Omental fat pad (tissue), 4 donors: ENCODE measurements around the gene UBQLN1. TPM values are rescaled to one million over a fixed set of nuclear protein-coding genes. Genes with fewer than 3 reads are reported as not detected.
A peak's percentile ranks its signal among the peaks of the same experiment; 100 is the strongest.

Experiments
- ATAC-seq: fragments of 150-250 bp; one replicate; pipeline ENCODE4 v1.9.1; 2016; ENCODE audit warnings: mild to moderate bottlenecking, moderate library complexity; ENCODE audit not compliant: low FRiP score
- DNase-seq: peaks from one replicate; pipeline ENCODE4 v3.0.0-alpha.2; 2019; ENCODE audit warnings: low spot score
- total RNA-seq, 4 donors: library from RNA; depleted of rRNA; stranded (reverse); fragments of >200 nt; gene quantifications; one replicate each; pipeline ENCODE4 v1.1.0, GENCODE V29; 2016
- TF ChIP-seq, protein P1 (sequence below), 3 donors: fragments of 450-650 bp; IDR thresholded peaks; one replicate each; pipeline ENCODE4 v1.5.1; 2016 to 2017; ENCODE audit warnings: antibody characterized with exemption in 3 of 3, mild to moderate bottlenecking in 3 of 3, moderate library complexity in 2 of 3

The UBQLN1 gene
- total RNA-seq, 4 donors from 2014 or later = 107 to 150 (median 121) TPM

DNA sequence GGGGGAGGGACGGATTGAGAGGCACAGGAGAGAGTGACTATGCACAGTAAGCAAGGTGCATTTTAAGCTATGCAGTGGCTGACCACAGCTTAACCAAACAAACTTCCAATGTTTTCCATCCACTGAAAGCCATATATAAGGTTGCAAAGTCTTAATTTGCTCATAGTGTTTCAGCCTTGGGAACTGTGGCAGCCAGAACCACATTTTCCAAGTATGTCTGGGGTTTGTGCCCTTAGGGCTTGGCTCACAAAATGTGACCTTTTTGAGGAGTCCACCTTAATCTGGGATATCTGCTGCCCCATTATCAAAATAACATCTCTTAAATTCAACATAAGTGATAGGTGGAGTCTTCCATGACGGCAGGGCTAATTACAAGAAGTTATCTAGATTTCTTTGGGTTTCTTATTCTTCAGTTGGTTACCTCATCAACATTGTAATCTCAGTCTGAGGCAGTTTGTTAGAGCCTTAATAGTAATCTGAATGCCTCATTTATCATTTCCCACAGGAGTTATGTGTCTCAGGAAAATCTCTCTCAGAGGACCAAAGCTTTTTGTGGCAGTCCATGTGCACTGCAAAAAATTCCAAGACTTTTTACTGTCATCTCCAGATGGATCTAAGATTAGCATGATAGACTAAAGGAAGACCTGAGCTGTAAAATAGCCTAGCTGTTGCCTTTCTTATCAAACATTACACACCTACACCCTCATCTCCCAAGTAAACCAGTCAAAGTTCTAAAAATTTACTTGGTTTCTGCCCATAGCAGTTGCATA, 15.2 kb upstream of the UBQLN1 start:
- TF ChIP-seq, protein P1, sequence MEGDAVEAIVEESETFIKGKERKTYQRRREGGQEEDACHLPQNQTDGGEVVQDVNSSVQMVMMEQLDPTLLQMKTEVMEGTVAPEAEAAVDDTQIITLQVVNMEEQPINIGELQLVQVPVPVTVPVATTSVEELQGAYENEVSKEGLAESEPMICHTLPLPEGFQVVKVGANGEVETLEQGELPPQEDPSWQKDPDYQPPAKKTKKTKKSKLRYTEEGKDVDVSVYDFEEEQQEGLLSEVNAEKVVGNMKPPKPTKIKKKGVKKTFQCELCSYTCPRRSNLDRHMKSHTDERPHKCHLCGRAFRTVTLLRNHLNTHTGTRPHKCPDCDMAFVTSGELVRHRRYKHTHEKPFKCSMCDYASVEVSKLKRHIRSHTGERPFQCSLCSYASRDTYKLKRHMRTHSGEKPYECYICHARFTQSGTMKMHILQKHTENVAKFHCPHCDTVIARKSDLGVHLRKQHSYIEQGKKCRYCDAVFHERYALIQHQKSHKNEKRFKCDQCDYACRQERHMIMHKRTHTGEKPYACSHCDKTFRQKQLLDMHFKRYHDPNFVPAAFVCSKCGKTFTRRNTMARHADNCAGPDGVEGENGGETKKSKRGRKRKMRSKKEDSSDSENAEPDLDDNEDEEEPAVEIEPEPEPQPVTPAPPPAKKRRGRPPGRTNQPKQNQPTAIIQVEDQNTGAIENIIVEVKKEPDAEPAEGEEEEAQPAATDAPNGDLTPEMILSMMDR (IDR thresholded peaks at IDR 0.05) = no peak
- DNase-seq (no peak), ATAC-seq (no peak)

DNA sequence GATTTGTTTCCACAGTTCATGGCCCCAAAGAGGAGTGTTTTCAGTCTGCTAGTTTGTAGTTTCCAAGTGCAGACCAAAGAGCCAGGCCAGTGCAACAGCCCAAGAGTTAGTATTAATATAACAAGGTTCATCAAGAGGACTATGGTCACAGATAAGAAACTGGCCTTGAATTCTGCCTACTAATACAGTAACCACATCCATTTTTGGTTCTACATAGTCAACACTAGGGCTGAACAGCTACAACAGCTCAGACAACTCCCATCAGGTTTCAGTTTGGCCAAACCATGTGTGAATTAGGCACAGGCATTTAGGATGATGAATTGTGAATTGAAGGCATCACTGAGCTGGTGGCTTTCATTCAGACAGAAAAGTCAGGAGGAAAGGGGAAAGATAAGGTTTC, 13.8 kb upstream of the UBQLN1 start:
- DNase-seq (no peak), ATAC-seq (no peak)
- TF ChIP-seq, protein P1 (IDR thresholded peaks at IDR 0.05) = no peak

DNA sequence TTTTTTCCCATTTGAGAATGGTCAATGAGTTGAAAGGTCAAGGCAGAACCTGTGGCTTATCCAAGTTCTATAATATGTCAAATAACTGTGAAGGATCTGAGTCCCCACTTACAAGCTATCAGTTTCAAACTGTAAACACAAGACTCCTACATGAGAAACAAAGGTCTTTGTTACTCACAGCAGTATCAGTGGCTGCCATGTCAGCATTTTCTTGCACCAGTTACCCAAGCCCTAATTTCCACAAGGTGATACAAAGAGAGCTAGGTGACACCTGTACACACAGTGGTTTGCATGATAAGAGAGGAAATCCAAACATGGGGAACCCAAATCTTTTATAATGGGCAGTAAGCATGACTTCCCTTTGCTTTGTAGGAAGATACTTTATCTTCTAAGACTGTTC, 8.0 kb upstream of the UBQLN1 start:
- ATAC-seq = no peak
- no peak for DNase-seq
- TF ChIP-seq, protein P1 (IDR thresholded peaks at IDR 0.05) = no peak

DNA sequence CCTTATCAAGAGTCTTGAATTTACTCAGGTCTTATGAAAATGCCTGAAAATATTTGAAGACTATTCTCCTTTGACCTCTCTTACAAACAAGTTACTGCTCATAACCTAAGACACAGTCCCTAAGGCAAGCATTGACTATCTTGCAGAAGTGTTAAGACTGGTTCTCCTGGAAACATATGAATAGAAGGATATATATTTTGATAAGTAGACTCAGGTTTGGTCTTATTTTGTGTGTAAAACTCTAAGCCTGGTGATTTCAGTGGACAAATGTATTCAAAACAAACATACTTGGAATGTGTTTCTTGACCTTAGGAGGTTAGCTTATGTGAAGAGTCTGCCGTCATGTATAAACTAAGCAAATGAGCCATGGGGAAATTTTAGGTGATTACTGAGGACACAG, 7.5 kb upstream of the UBQLN1 start:
- TF ChIP-seq, protein P1 (IDR thresholded peaks at IDR 0.05) = no peak
- ATAC-seq = no peak
- DNase-seq = no peak

DNA sequence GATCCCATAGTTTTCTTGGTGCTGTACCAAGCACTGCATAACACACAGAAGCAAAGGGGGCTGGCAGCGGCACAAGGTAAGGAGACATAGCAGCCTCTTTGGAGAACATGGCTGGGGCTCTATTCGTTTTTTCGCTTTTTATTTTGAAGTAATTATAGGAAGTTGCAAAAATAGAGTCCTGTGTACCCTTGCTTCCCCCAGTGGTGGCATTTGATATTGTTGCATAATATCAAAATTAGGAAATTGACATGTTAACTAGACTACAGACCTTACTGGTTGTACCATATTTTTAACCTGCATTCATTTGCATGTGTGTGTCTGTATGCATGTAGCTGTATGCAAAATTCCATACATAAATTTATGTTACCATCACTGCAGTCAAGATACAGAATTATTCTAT, 6.6 kb upstream of the UBQLN1 start:
- DNase-seq (no peak), ATAC-seq (no peak)
- TF ChIP-seq, protein P1 (IDR thresholded peaks at IDR 0.05) = no peak

DNA sequence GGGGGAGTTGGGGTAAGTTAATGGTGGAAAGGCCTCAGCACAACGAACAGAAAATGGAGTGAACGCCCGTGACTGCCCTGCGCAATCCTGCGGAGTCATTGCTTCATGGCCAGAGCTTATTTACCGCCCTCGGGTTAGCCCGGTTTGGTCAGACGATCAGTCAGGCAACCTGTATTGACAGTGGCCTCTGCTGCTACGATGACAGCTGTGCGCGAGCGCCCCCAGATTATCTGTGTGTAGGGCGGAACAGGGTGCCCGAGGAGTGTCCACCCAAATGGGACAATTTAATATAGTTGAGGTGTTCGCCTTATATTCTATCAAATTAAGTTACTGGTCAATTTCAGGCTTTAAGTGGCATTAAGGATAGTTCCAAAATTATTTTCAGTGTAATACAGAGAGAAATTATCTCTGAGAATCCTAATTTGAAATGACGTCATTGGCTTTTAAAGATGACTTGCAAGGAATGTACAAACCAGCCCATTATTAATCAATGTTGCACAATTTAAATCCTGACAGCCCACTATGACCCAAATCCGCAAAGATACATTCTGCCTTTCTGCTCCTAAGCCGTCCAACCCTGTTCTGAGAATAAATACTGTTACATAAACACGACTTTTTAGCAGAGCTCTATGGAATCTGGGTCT, 879 bp upstream of the UBQLN1 start:
- TF ChIP-seq, protein P1 (IDR thresholded peaks at IDR 0.05) = no peak
- DNase-seq = peak; percentile 76
- peak; percentile 74 for ATAC-seq

DNA sequence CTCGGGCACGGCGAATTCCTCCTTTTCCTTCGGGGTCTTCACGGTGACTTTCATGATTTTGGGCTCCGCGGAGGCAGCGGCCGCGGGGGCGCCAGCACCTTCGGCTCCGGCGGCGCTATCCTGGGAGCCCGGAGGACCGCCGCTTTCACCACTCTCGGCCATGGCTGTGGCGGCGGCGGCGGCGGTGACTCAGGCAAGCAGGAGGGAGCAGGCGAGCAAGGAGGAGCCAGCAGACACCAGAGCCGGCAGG, 315 bp downstream of the UBQLN1 start:
- peak; percentile 81 for ATAC-seq
- TF ChIP-seq, protein P1 (IDR thresholded peaks at IDR 0.05) = no peak
- DNase-seq = peak; percentile 54
